Measurements from ENCODE around the gene TEAD4.
A peak's percentile ranks its signal among the peaks of the same experiment; 100 is the strongest.

TEAD4 gene

DNA sequence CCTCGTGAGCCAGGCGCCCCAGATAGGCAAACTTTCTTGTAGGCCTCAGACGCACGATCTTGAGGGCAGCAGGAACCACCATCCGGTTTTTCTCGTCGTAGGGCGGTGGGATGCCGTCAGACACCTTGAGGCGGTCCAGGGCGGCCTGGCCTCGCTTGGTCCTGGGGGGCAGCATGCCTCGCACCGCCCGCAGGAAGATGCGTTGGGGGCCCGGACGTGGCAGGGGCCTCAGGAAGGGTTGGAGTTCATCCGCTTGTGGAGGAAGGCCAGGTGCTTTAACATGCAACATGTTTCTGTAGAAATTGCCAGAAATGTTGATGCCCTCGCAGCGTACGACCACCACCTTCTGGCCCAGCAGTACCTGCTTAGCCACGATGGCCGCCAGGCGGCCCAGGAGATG is 112.5 kb downstream of the TEAD4 start:
- DNase-seq (ENCODE audit: low read depth): no peak
- H3K4me3 ChIP-seq (ENCODE audit: control insufficient read depth, low read depth, low read length): no peak overlapping the region
- TF ChIP-seq, protein P1, sequence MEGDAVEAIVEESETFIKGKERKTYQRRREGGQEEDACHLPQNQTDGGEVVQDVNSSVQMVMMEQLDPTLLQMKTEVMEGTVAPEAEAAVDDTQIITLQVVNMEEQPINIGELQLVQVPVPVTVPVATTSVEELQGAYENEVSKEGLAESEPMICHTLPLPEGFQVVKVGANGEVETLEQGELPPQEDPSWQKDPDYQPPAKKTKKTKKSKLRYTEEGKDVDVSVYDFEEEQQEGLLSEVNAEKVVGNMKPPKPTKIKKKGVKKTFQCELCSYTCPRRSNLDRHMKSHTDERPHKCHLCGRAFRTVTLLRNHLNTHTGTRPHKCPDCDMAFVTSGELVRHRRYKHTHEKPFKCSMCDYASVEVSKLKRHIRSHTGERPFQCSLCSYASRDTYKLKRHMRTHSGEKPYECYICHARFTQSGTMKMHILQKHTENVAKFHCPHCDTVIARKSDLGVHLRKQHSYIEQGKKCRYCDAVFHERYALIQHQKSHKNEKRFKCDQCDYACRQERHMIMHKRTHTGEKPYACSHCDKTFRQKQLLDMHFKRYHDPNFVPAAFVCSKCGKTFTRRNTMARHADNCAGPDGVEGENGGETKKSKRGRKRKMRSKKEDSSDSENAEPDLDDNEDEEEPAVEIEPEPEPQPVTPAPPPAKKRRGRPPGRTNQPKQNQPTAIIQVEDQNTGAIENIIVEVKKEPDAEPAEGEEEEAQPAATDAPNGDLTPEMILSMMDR (conservative IDR thresholded peaks at IDR 0.05; ENCODE audit: control insufficient read depth, insufficient read depth, low read depth, low read length): no peak

DNA sequence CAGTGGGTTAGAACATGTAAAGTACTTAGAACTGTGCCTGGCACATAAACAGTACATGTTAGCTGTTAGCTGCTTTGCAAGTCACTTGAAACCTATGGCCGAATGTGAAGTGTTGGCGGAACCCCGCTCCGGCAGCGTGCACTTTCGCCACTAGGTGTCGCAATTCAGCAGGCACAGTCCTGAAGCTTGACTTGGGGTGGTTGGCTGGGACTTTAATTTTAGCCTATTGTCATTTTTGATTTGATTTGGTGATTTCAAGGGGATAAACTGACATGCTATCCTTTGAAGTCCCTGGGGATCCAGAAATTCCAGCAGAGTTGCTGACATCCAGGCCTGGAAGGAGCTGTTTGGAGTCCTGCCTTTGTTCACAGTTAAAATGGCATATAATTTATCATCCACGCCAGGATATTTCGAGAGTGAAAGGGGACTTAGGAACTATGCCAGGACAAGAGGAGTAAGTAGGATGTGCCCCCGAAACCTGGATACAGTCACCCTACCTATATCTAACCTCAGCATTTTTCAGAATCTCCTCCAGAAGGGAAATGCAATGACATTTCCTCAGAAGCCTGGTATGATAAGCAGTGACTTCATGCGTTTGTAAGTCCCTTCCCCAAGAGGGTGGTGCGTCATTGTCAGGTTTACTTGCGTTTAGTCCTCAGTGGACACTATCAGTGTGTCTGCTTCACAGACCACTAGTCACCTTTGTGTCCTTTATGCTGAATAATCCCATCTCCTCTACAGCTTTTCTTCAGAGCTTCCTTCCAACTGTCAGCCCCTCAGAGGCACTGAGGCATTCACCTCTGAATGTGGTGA is 114.4 kb downstream of the TEAD4 start:
- TF ChIP-seq, protein P1 (conservative IDR thresholded peaks at IDR 0.05; ENCODE audit: control insufficient read depth, insufficient read depth, low read depth, low read length): peak; percentile 99
- no peak overlapping the region for H3K4me3 ChIP-seq (ENCODE audit: control insufficient read depth, low read depth, low read length)
- DNase-seq (ENCODE audit: low read depth): peak; percentile 86

DNA sequence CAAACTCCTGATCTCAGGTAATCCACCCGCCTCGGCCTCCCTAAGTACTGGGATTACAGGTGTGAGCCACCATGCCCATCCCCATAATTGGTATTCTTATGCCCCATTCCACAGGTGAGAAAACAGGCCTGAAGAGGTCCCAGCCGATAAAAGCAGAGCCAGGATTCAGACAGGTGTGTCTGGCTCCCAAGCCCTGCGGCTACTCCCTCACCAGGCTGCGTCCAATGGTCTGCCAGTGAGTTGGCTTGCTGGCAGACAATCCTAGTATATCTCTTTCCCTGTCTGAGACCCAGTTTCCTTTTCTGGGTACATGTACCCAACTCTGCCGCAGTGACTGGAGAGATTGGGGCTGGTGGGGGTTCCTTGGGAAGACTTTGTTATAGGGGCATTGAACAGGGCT is 116.1 kb downstream of the TEAD4 start:
- no peak for DNase-seq (ENCODE audit: low read depth)
- TF ChIP-seq, protein P1 (conservative IDR thresholded peaks at IDR 0.05; ENCODE audit: control insufficient read depth, insufficient read depth, low read depth, low read length): no peak
- H3K4me3 ChIP-seq (ENCODE audit: control insufficient read depth, low read depth, low read length): no peak overlapping the region

DNA sequence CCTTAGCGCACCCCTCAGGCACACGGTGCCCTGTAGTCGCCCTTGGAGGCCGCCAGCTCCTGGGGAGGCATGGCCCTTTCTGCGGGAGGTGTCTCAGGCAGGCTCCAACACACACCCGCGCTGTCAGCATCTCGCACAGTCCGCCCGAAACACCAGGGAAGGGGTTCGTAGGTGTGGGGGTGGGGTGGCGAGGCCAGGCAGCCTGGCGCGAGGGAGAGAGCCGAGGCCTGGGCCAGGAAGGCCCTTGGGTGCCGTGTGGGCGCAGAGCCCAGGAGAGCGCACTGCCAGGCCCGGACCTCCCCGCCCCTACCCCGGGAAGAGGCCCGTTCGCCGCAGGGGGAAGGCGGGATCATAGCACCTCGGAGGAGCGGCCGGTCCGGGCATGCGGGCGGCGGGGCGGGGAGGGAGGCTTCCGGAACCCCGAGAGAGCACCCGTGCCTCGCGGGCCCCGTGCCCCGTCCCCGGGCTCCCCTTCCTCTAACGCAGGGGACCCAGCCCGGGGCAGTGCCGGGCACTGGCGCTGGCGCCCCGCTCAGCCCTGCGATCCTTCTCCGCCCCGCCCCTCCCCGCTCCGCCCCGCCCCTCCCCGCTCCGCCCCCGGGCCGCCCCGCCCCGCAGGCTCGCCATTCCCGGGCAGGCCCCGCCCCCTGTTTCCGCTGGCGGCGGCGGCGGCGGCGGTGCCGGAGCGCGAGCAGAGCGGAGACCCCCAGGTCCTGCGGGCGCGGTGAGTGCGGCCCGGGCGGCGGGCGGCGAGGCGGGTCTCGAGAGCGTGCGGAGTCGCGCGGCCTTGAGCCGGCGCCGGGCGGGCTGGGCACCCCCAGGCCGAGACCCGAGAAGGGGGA is 117.8 kb downstream of the TEAD4 start, which contains the start of gene TSPAN9:
Gene TSPAN9, plus strand, starts transcription at position 650 of the 842 bp plus-strand sequence. CDS start 123,815 bp downstream, outside the sequence.
- H3K4me3 ChIP-seq (ENCODE audit: control insufficient read depth, low read depth, low read length): peak within 1 kb of the TSS; percentile 69
- peak; percentile 50 for DNase-seq (ENCODE audit: low read depth)

DNA sequence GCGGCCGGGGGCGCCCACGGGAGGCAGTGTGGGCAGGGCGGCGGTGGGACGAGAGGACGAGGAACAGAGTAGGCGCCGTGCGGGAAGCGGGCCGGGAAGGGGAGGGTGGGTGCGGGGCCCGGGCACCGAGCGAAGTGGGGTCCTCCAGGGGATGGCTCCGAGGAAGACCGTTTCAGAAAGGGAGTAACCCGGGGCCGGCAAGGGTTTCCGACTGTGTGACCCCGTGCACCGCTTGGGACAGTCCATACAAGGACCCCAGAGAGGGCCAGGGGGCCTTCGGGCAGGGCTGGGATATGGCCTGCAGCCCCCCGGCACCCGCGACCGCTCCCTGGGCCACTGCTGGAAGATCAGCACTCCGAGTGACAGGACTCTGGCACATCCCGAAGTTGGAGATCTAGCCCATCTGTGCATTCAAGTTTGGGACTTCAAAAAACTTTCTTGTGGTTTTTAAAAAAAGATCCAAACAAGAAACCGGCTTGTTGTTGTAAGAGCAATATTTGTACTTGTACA is 118.4 kb downstream of the TEAD4 start:
- TF ChIP-seq, protein P1 (conservative IDR thresholded peaks at IDR 0.05; ENCODE audit: control insufficient read depth, insufficient read depth, low read depth, low read length): no peak
- DNase-seq (ENCODE audit: low read depth): peak; percentile 34
- peak overlapping the region; percentile 69 for H3K4me3 ChIP-seq (ENCODE audit: control insufficient read depth, low read depth, low read length)

More for the DNA sequence above, 117.8 kb downstream of the TEAD4 start, which contains the start of gene TSPAN9:
- TF ChIP-seq, protein P1 (conservative IDR thresholded peaks at IDR 0.05; ENCODE audit: control insufficient read depth, insufficient read depth, low read depth, low read length): no peak

DNA sequence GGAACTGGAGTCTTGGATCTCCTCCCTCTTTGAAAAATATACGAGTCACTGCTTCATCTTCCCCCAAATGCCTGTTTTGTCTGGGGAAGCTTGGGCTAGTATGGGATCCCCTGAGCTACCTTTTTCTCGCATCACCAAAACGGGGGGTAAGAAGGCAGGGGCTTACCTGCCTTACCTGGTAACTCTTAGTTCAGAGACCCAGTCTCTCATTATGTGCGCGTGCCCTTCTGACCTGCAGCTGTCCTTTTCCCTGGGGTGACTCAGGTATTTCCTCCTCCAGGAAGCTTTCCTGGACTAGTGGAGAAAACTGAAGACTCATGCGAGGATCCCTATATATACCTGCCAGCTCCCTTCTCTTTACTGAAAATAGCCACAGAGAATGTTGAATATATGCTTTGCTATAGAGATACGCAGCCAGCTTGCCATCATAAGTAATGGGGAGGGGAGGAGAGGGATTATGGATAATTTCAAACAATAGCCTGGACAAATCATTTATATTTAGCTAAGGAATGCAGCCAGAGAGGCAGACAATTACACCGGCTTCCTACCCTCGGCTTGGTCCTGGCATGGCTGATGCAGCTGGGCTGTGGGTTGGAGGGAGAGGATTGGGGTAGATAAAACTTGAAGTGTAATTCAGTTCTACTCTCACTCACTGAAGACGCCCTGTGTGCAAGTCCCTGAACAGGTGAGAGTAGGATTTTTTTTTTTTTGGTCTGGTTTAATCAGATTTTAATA is 119.1 kb downstream of the TEAD4 start:
- no peak for DNase-seq (ENCODE audit: low read depth)
- TF ChIP-seq, protein P1 (conservative IDR thresholded peaks at IDR 0.05; ENCODE audit: control insufficient read depth, insufficient read depth, low read depth, low read length): no peak
- H3K4me3 ChIP-seq (ENCODE audit: control insufficient read depth, low read depth, low read length): peak overlapping the region; percentile 69
